SK-N-SH treated with all-trans-retinoic acid at 6 μM for 48 hours (cell line): ENCODE measurements around the gene SLC25A22.

Experiments used
- ARNTL ChIP-seq: fragments of 450-650 bp; formaldehyde crosslinking; IDR thresholded peaks from 2 replicates; pipeline ENCODE4 v1.5.0; 2020; ENCODE audit warnings: low read depth, mild to moderate bottlenecking, moderate library complexity, borderline replicate concordance
- CSDC2 ChIP-seq: fragments of 250-450 bp; sonication (Bioruptor Pico); IDR thresholded peaks from 2 replicates; pipeline ENCODE4 v1.5.0; 2020; ENCODE audit warnings: mild to moderate bottlenecking, moderate library complexity
- PPARA ChIP-seq: fragments of 250-450 bp; sonication (Bioruptor Pico); IDR thresholded peaks from 2 replicates; pipeline ENCODE4 v1.5.0; 2020; ENCODE audit warnings: mild to moderate bottlenecking, borderline replicate concordance
- TCF4 ChIP-seq: fragments of 250-450 bp; sonication (Bioruptor Pico); IDR thresholded peaks from 2 replicates; pipeline ENCODE4 v1.8.0; 2021; ENCODE audit warnings: mild to moderate bottlenecking, moderate library complexity, borderline replicate concordance
- ZFP30 ChIP-seq: fragments of 450-650 bp; formaldehyde crosslinking; IDR thresholded peaks from 2 replicates; pipeline ENCODE4 v1.5.0; 2022; ENCODE audit warnings: mild to moderate bottlenecking, moderate library complexity
- TF ChIP-seq, protein P1 (sequence below): fragments of 250-450 bp; sonication (Bioruptor Pico); IDR thresholded peaks from 2 replicates; pipeline ENCODE4 v1.8.0; 2020; ENCODE audit warnings: mild to moderate bottlenecking, moderate library complexity, borderline replicate concordance

GRCh38 chr11:766936-767210 is 31.2 kb downstream of the SLC25A22 start:
- TF ChIP-seq CSDC2 (CRISPR knock-in tag) (no peak), TCF4 (CRISPR knock-in tag) (no peak), ARNTL (CRISPR knock-in tag) (no peak), PPARA (CRISPR knock-in tag) (no peak), ZFP30 (no peak)
- TF ChIP-seq, protein P1, sequence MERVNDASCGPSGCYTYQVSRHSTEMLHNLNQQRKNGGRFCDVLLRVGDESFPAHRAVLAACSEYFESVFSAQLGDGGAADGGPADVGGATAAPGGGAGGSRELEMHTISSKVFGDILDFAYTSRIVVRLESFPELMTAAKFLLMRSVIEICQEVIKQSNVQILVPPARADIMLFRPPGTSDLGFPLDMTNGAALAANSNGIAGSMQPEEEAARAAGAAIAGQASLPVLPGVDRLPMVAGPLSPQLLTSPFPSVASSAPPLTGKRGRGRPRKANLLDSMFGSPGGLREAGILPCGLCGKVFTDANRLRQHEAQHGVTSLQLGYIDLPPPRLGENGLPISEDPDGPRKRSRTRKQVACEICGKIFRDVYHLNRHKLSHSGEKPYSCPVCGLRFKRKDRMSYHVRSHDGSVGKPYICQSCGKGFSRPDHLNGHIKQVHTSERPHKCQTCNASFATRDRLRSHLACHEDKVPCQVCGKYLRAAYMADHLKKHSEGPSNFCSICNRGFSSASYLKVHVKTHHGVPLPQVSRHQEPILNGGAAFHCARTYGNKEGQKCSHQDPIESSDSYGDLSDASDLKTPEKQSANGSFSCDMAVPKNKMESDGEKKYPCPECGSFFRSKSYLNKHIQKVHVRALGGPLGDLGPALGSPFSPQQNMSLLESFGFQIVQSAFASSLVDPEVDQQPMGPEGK (CRISPR knock-in tag): no peak
